Neural progenitor cell (in vitro differentiated cells): ENCODE results near the gene AQP6.

Experiments used
- CTCF ChIP-seq: fragments of 200-600 bp; sonication (generic); IDR thresholded peaks from 2 replicates; pipeline ENCODE4 v1.5.1; 2017; ENCODE audit warnings: antibody characterized with exemption, mild to moderate bottlenecking
- EZH2 ChIP-seq: fragments of 200-600 bp; sonication (generic); IDR thresholded peaks from 2 replicates; pipeline ENCODE4 v1.6.1; 2017; ENCODE audit warnings: antibody characterized with exemption, mild to moderate bottlenecking, moderate library complexity

DNA sequence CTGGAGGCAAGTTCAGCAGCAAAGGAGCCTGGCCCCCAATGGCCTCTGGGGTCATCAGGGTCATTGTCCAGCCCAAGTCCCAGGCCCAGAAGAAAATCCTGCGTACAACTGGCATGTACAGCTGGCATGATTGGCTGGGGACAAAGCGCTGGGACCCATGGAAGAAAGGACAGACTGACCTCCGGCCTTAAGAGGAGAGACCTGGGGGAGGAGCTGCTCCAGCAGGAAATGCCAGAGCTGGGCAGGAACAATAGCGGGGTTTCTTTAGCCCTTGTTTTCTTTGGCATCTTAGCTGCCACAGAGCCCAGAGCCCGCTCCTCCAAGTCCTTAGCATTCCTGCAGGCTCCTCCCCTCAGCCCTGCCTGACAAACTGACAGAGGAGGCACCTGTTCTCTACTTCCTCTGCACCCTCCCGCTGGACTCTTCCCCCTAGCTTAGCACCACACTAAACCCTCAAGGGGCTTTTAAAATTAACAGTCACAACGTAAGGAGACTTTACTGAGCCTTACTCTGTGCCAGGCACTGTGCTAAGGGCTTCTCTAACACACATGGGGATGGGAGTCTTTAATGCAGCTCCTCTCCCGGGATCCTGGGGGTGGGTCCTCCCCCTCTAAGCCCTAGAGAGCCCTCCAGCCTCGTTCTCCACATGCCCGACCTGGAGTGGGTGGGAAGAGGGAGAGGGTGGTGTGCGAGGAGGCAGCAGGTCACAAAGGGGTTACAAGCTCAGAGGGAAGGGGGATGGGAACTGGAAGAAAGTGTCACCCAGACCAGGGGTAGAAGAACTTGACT, 12.9 kb upstream of the AQP6 start:
- TF ChIP-seq EZH2 = no peak
- no peak for TF ChIP-seq CTCF
